HG03095 (cell line): ENCODE data around the gene CFAP97D2.
"Not testable (repeated sequence)": the region's sequence is repeated elsewhere in the genome, so short reads cannot be mapped to it uniquely, and the experiment has no call there.

ENCODE experiments used
- ATAC-seq: cut with Tn5 transposase; IDR thresholded peaks from one replicate; pipeline ENCODE4 v1.9.1; 2021; ENCODE audit warnings: moderate library complexity; ENCODE audit not compliant: unreplicated experiment

Gene CFAP97D2

GRCh38 chr13:114198556-114198955, 19.5 kb downstream of the CFAP97D2 start:
- ATAC-seq: no peak

DNA sequence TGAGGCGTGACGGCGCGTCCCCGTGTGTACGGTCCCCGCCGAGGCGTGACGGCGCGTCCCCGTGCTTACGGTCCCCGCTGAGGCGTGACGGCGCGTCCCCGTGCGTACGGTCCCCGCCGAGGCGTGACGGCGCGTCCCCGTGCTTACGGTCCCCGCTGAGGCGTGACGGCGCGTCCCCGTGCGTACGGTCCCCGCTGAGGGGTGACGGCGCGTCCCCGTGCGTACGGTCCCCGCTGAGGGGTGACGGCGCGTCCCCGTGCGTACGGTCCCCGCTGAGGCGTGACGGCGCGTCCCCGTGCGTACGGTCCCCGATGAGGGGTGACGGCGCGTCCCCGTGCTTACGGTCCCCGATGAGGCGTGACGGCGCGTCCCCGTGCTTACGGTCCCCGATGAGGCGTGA, 20.5 kb downstream of the CFAP97D2 start:
- ATAC-seq: not testable (repeated sequence)

GRCh38 chr13:114199954-114200353, 20.9 kb downstream of the CFAP97D2 start:
- no peak for ATAC-seq

- no peak for ATAC-seq
Measured at GRCh38 chr13:114200399-114200911, 21.4 kb downstream of the CFAP97D2 start.

DNA sequence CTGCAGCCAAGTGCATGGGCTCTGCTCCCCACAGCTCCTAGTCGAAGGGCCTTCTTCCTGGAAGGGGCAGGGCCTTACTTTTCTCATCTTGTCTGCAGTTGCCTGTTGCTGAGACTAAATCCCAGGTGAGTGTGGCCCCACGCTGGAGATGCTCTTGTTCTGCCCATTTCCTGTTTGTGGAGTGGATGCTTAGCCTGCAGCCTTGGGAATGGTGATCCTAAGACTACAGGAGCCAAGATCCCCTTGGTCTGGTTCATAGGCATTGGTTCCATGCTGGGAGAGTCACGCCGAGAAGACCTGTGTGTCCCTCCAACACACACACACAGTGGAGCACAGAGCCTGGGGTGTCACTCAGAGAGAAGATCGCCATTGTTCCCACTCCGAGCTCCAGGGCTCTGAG, 23.5 kb downstream of the CFAP97D2 start:
- ATAC-seq: no peak

DNA sequence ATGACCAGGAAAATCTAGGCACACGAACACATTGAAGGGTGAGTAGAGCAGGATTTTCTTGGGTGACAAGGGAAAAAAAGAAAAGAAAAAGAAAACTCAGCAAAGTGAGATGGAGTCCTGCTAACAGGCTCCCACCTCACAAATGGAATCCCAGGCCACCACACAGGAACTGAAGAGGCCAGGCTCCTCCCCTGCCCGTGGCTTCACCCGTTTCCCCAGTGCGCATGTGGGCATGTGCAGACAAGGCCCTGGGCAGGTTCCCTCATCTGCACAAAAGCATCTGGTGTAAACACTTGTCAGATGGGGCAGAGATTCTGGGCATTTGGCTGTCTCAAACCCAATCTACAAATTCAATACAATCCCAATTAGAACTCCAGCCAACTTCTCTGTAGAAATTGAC, 24.5 kb downstream of the CFAP97D2 start:
- ATAC-seq: no peak

DNA sequence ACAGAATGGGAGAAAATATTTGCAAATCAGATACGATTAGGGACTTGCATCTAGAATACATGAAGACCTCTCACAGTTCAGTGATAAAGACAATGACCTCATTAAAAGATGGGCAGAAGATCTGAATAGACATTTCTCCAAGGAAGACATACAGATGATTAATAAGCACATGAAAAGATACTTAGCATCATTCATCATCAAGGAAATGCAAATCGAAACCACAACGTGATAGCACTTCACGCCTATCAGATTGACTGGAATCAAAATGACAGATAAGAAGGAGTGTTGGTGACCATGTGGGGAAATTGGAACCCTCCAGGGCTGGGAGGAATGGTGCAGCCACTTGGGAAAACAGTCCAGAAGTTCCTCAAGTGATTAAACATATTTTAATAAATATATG, 25.8 kb downstream of the CFAP97D2 start:
- ATAC-seq: no peak

- no peak for ATAC-seq
Measured at GRCh38 chr13:114208134-114208533, 29.1 kb downstream of the CFAP97D2 start.

GRCh38 chr13:114211446-114212157, 32.5 kb downstream of the CFAP97D2 start:
- ATAC-seq: no peak

DNA sequence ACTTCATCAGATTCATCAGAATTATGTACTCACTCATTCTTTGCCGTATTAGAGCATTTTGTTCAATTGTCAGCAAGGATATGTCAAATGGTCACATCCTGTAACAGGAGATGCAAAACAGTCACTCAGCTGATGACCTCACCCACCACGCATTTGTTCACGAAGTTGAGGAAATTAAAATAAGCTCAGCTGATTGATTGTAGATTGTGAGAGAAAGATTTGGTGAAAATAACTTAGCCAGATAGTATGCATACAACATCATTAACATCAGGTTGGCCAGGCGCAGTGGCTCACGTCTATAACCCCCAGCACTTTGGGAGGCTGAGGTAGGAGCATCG, 33.1 kb downstream of the CFAP97D2 start:
- ATAC-seq: no peak

- no peak for ATAC-seq
Measured at GRCh38 chr13:114213980-114214379, 34.9 kb downstream of the CFAP97D2 start.

DNA sequence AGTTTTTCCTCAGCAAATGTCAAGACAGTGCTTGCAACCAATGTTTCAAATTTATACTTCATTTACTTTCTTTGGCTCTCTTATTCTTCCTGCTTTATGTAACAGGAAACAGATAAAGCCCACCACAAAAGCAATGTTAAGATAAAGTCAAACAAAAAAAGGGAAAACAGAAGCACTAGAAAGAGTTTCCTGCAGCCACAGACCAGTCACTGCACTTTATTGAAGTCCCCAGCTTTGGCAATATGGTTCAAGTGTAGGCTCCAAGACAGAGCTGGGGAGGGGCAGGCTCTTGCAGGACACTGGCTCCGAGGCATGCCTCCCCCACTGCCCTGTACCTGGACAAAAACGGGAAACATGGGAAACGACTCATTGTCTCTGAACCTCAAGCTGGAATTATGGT, 40.3 kb downstream of the CFAP97D2 start:
- ATAC-seq: no peak

- ATAC-seq: no peak
Measured at GRCh38 chr13:114222461-114222968, 43.5 kb downstream of the CFAP97D2 start.

DNA sequence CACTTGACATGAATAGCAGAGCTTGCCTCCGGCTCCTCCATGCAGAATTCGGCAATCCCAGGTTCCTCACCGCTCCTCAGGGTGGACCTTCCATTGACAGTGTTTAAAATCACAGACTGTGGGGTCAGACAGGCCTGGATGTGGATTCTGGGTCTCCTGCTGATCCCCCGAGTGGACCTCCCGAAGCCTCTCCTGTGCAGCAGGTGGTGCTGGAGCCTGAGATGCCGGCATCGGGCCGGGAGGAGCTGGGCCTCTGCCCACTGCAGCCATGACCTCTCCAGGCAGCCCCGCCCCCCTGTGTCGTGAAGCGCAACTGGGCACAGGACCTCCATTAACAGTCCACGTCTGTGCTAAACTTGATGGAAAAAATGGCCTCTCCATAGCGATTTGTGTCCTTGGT, 45.1 kb downstream of the CFAP97D2 start:
- ATAC-seq: no peak

DNA sequence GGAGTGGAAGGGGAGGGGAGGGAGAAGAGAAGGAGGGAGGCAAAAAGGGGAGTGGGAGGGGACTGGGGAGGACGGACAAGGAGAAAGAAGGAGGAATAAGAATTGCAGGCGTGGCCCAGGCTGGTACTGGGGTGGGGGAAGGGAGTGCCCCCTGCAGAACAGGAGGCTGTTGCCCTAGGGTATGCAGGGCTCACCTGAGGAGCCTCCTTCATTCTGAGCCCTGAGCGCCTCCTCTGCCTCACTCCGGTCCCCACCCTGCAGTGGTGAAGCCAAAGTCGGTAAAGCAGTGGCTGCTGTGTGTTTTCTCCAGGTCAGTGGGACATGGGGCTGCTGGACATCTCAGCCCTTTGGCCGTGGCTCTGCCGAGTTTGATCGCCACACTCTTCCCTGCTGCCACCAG, 46.6 kb downstream of the CFAP97D2 start:
- ATAC-seq: no peak

- ATAC-seq: no peak
Measured at GRCh38 chr13:114226088-114226487, 47.0 kb downstream of the CFAP97D2 start.

DNA sequence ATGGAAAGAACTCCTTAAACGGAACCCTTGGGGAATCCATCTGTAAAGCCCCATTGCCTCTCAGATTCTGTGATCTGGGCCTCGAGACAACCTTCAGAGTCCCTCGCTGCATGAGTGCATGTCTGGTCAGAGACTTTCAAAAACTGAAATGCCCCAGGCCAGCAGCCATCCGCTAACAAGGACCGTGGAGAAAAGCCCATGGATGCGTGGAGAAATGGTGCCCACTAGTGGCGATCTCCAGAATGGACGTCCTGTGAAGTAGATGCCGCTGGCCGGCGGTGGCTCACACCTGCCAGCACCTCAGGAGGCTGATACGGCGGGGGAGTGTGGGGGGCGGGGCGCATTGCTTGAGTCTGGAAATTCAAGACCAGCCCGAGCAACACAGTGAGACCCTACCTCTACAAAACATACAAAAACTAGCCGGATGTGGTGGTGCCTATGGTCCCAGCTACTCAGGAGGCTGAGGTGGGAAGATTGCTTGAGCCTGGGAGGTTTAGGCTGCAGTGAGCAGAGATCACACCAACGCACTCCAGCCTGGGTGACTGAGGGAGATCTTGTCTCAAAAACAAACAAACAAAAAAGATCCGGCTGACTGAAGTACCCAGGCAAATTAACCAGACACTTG, 47.8 kb downstream of the CFAP97D2 start:
- no peak for ATAC-seq

DNA sequence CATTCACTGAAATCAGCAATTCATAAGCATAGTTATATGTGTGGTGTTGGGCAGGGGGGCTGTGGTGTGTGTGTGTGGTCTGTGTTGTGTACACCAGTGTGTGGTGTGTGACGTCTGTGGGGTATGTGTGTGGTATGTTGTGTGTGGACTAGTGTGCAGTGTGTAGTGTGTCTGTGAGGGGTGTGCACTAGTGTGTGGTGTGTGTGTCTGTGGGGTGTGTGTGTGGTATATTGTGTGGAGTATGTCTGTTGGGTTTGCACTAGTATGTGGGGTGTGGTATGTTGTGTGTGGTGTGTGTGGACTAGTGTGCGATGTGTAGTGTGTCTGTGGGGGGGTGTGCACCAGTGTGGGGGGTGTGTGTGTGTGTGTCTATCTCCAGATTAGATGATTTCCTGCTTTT, 48.5 kb downstream of the CFAP97D2 start:
- ATAC-seq: no peak

DNA sequence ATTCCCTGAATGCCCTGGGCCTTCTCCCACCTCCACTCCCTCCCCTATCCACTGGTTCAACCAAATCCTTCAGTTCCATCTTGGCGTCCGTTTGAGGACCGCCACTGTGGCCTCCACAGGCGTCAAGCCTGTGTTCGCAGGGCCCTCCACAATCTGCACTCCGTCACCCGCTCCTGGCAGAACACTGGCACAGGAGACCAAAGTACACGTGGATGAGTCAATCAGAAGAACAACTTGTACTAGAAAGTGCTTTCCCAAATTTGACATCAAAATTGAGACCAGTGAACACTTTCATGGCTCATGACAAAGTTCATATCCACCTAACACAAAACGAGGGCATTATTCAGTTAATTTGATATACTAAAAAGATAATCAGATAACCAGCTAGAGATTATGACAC, 49.1 kb downstream of the CFAP97D2 start:
- no peak for ATAC-seq

DNA sequence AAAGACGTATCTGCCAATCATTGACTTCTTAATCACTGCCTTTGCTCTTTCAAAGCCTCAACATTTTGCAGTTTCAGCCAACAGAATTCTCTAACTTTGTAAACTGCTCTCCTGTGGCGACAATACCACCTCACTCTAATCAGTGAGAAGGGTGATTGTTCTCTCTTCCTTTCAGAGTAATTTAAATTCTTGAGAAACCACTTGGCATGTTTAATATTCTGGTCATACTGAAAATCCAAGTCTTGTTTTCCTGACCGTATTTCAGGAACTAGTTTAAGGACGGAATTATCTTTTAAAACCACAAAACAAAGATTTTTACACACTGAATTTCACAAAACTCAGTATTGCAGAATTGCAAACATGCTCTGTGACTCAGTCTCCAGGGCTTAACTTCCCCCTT, 50.4 kb downstream of the CFAP97D2 start:
- no peak for ATAC-seq

GRCh38 chr13:114230117-114230516, 51.1 kb downstream of the CFAP97D2 start:
- no peak for ATAC-seq

DNA sequence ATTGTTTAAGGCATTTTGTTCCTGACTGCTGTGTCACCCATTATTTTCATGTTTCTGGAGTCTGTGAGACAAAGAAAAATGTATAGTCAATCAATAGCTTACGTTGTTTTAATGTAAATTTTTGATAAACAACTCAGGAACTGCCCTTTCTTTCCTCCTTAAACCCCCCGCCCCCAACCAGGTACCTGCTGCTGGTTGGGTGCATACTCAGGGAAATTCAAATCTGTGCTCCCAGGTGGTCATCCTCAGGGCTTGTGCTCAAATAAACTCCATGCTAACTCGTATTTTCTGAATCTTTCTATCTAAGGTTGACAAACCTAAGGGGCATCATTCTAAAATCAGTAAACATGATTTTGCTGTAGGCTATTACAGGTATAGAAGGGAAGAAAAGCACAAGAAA, 51.5 kb downstream of the CFAP97D2 start:
- ATAC-seq: no peak

DNA sequence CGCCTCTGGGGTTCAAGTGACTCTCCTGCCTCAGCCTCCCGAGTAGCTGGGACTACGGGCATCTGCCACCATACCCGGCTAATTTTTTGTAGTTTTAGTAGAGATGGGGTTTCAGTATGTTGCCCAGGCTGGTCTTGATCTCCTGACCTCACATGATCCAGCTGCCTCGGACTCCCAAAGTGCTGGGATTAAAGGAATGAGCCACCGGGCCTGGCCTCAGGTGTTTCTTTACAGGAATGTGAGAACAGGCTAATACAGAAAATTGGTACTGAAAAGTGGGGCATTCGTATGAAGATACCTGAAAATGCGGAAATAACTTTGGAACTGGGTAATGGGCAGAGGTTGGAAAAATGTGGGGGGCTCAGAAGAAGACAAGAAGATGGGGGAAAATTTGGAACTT, 52.8 kb downstream of the CFAP97D2 start:
- ATAC-seq: no peak
